Activated CD4-positive, CD25-positive, alpha-beta regulatory T cell treated with anti-CD3 and anti-CD28 coated beads, Interleukin-2, amount 50 U/mL, for 16 hours (primary cell): ENCODE results near the gene ADAMTSL5.

Experiments
- DNase-seq: peaks from one replicate; pipeline ENCODE4 v3.0.0-alpha.2; 2020; ENCODE audit warnings: low read depth, low spot score

Gene ADAMTSL5

GRCh38 chr19:1467490-1468273 lies 45.1 kb downstream of the ADAMTSL5 start:
- DNase-seq: no peak

GRCh38 chr19:1467215-1467489 lies 45.7 kb downstream of the ADAMTSL5 start:
- no peak for DNase-seq

- no peak for DNase-seq
Measured at GRCh38 chr19:1466461-1467214, 46.2 kb downstream of the ADAMTSL5 start.

GRCh38 chr19:1466018-1466460 lies 46.8 kb downstream of the ADAMTSL5 start:
- no peak for DNase-seq

GRCh38 chr19:1465191-1466016 lies 47.4 kb downstream of the ADAMTSL5 start:
- DNase-seq: no peak

- no peak for DNase-seq
Measured at GRCh38 chr19:1461862-1462261, 51.0 kb downstream of the ADAMTSL5 start.

- DNase-seq: no peak
Measured at GRCh38 chr19:1460033-1460995, 52.5 kb downstream of the ADAMTSL5 start.

GRCh38 chr19:1459479-1459878 lies 53.3 kb downstream of the ADAMTSL5 start:
- no peak for DNase-seq

- DNase-seq: no peak
Measured at GRCh38 chr19:1457892-1458291, 54.9 kb downstream of the ADAMTSL5 start.

GRCh38 chr19:1457031-1457739 lies 55.6 kb downstream of the ADAMTSL5 start:
- DNase-seq: no peak

GRCh38 chr19:1456121-1456900 lies 56.5 kb downstream of the ADAMTSL5 start:
- DNase-seq: no peak

GRCh38 chr19:1455336-1456120 lies 57.3 kb downstream of the ADAMTSL5 start:
- no peak for DNase-seq
